SK-N-SH (cell line): Measurements from ENCODE around the gene CETN1. TPM values are rescaled to one million over a fixed set of nuclear protein-coding genes. Genes with fewer than 3 reads are reported as not detected.

ENCODE experiments used
- CTCF ChIA-PET: fragments of 300-600, 350-600 bp; formaldehyde crosslinking; extraction: SDS; loops from one replicate; lab custom pipeline; 2021; lab: Yijun Ruan, JAX
- POLR2A ChIA-PET: fragments of 350-600 bp; sonication (Branson Sonifier 250); formaldehyde crosslinking; extraction: SDS; loops from one replicate; lab custom pipeline; 2020; ENCODE audit warnings: antibody characterized with exemption, inconsistent platforms; lab: Yijun Ruan, JAX
- DNase-seq: peaks from one replicate; pipeline ENCODE4 v3.0.0; 2012
- H2AFZ ChIP-seq: fragments of 200-600 bp; sonication (generic); 2 replicates; pipeline ENCODE4 v1.8.1; 2016; ENCODE audit warnings: antibody characterized with exemption, mild to moderate bottlenecking, low read depth
- H3F3A ChIP-seq: fragments of 200-600 bp; sonication (generic); replicated peaks from 2 replicates; pipeline ENCODE3; 2016; ENCODE audit warnings: antibody characterized with exemption, mild to moderate bottlenecking; ENCODE audit not compliant: insufficient read depth
- H3K27ac ChIP-seq, 2 experiments: fragments of 200-500 bp in 1 of 2; fragments of 200-600 bp in 1 of 2; sonication (Bioruptor generic) in 1 of 2; sonication (generic), shearing (Covaris generic) in 1 of 2; 2 replicates each; pipeline versions ENCODE4 v1.5.1 to v1.6.1; 2014 to 2016; ENCODE audit warnings: low read depth in 2 of 2, inconsistent platforms in 1 of 2, low read length in 1 of 2, mild to moderate bottlenecking in 1 of 2, mixed read lengths in 1 of 2
- H3K27me3 ChIP-seq: fragments of 200-600 bp; sonication (generic), shearing (Covaris generic); 2 replicates; pipeline ENCODE4 v1.6.1; 2016; ENCODE audit warnings: mixed run types; ENCODE audit not compliant: insufficient read depth
- H3K36me3 ChIP-seq, 2 experiments: fragments of 200-500 bp in 1 of 2; fragments of 200-600 bp in 1 of 2; sonication (Bioruptor generic) in 1 of 2; sonication (generic) in 1 of 2; replicated peaks in 1 of 2; 2 replicates each; pipeline versions ENCODE3 to v1.5.1; 2014 to 2016; ENCODE audit warnings: low read length in 1 of 2, mild to moderate bottlenecking in 1 of 2; ENCODE audit not compliant: insufficient read depth in 2 of 2, control insufficient read depth in 1 of 2
- H3K4me1 ChIP-seq, 2 experiments: fragments of 200-500 bp in 1 of 2; fragments of 200-600 bp in 1 of 2; sonication (Bioruptor generic) in 1 of 2; sonication (generic), shearing (Covaris generic) in 1 of 2; 2 replicates each; pipeline versions ENCODE4 v1.5.1 to v1.6.1; 2014 to 2016; ENCODE audit warnings: low read depth in 1 of 2, low read length in 1 of 2, mixed run types in 1 of 2; ENCODE audit not compliant: insufficient read depth in 2 of 2, control insufficient read depth in 1 of 2
- H3K4me2 ChIP-seq: fragments of 200-600 bp; sonication (generic), shearing (Covaris generic); 2 replicates; pipeline ENCODE4 v1.6.1; 2017; ENCODE audit warnings: mixed run types
- H3K4me3 ChIP-seq, 2 experiments: fragments of 200-500 bp in 1 of 2; fragments of 200-600 bp in 1 of 2; sonication (Bioruptor generic) in 1 of 2; sonication (generic), shearing (Covaris generic) in 1 of 2; 2 replicates each; pipeline versions ENCODE4 v1.5.1 to v1.8.1; 2014 to 2016; ENCODE audit warnings: low read depth in 2 of 2, inconsistent platforms in 1 of 2, low read length in 1 of 2, mild to moderate bottlenecking in 1 of 2, mixed read lengths in 1 of 2, moderate library complexity in 1 of 2
- H3K79me2 ChIP-seq: fragments of 200-600 bp; sonication (generic); 2 replicates; pipeline ENCODE4 v1.8.1; 2017; ENCODE audit warnings: mild to moderate bottlenecking; ENCODE audit not compliant: insufficient read depth
- H3K9ac ChIP-seq: fragments of 200-600 bp; sonication (generic); 2 replicates; pipeline ENCODE4 v1.6.1; 2017; ENCODE audit warnings: mixed run types
- H3K9me2 ChIP-seq: fragments of 200-600 bp; sonication (generic); 2 replicates; pipeline ENCODE4 v1.6.1; 2017; ENCODE audit warnings: mixed run types
- H3K9me3 ChIP-seq: fragments of 200-600 bp; sonication (generic); 2 replicates; pipeline ENCODE4 v1.6.1; 2017; ENCODE audit warnings: mixed run types, mild to moderate bottlenecking, moderate library complexity
- H4K20me1 ChIP-seq: fragments of 200-600 bp; sonication (generic); 2 replicates; pipeline ENCODE4 v1.6.1; 2017; ENCODE audit warnings: mild to moderate bottlenecking, mixed run types; ENCODE audit not compliant: insufficient read depth
- CHD2 ChIP-seq: fragments of 150-350 bp; IDR thresholded peaks from 2 replicates; pipeline ENCODE4 v1.6.1; 2018; ENCODE audit warnings: low read length; ENCODE audit not compliant: partially characterized antibody
- EP300 ChIP-seq, 2 experiments: IDR thresholded peaks; 2 replicates each; pipeline versions ENCODE4 v1.4.0 to v1.6.1; 2012; ENCODE audit warnings: borderline replicate concordance in 1 of 2, low read depth in 1 of 2, low read length in 1 of 2
- FOXJ3 ChIP-seq: sonication (generic); formaldehyde crosslinking; IDR thresholded peaks from 2 replicates; pipeline ENCODE4 v1.5.1; 2020; ENCODE audit warnings: mild to moderate bottlenecking, missing genetic modification reagents
- GABPA ChIP-seq: IDR thresholded peaks from 2 replicates; pipeline ENCODE4 v1.4.0; 2012; ENCODE audit warnings: low read depth, mild to moderate bottlenecking
- GATA2 ChIP-seq: sonication (generic); formaldehyde crosslinking; IDR thresholded peaks from 2 replicates; pipeline ENCODE4 v1.5.0; 2020; ENCODE audit warnings: mild to moderate bottlenecking, missing genetic modification reagents
- JUND ChIP-seq: IDR thresholded peaks from 2 replicates; pipeline ENCODE4 v1.4.0; 2012
- MAX ChIP-seq: IDR thresholded peaks from 2 replicates; pipeline ENCODE4 v1.4.0; 2012; ENCODE audit warnings: low read depth
- MEF2A ChIP-seq: IDR thresholded peaks from 2 replicates; pipeline ENCODE4 v1.4.0; 2012; ENCODE audit warnings: low read depth, borderline replicate concordance
- NFIC ChIP-seq: IDR thresholded peaks from 2 replicates; pipeline ENCODE4 v1.4.0; 2012; ENCODE audit warnings: borderline replicate concordance
- PBX3 ChIP-seq: IDR thresholded peaks from 2 replicates; pipeline ENCODE4; 2012
- POLR2AphosphoS5 ChIP-seq: IDR thresholded peaks from 2 replicates; pipeline ENCODE4 v1.6.1; 2012; ENCODE audit warnings: low read depth, low read length
- REST ChIP-seq: IDR thresholded peaks from 2 replicates; pipeline ENCODE4 v1.6.1; 2012; ENCODE audit warnings: mild to moderate bottlenecking, low read depth, low read length, moderate library complexity
- RXRA ChIP-seq: IDR thresholded peaks from 2 replicates; pipeline ENCODE4 v1.4.0; 2012; ENCODE audit warnings: low read depth, mild to moderate bottlenecking, borderline replicate concordance
- SMC3 ChIP-seq: IDR thresholded peaks from 2 replicates; pipeline ENCODE4 v1.6.1; 2012; ENCODE audit warnings: low read depth, low read length, improper control_type of control experiment
- WGBS: methylation state at CpG from one replicate; pipeline ENCODE4 v1.1.6; 2017; ENCODE audit warnings: low lambda C conversion rate; 5-methylcytosine and 5-hydroxymethylcytosine counted together
- polyA plus RNA-seq, 3 experiments: library from polyadenylated mRNA; depleted of rRNA; stranded (reverse); fragments of >200 nt; gene quantifications; 2 replicates each; pipeline ENCODE4 v1.2.3, GENCODE V29; 2012

The CETN1 gene
- polyA plus RNA-seq, 1 of the 3 experiments (the other 2 are of a cell fraction) = not detected

GRCh38 chr18:533995-534601 is 46.1 kb upstream of the CETN1 start:
- no peak overlapping the region for H3K27ac ChIP-seq
- POLR2A ChIA-PET = no interaction called here
- H3K27me3 ChIP-seq = no peaks in the 10 kb centered on the region
- no peaks in the 10 kb centered on the region for H3K79me2 ChIP-seq
- WGBS = 38% methylated on average over 6 of the region's 6 CpGs
- no peak overlapping the region for H3K9ac ChIP-seq
- H3K4me2 ChIP-seq = no peak overlapping the region
- no peaks in the 10 kb centered on the region for H3K9me2 ChIP-seq
- no peak overlapping the region for H3K4me3 ChIP-seq
- H2AFZ ChIP-seq = no peak overlapping the region
- H3F3A ChIP-seq = no peaks in the 10 kb centered on the region
- DNase-seq = no peak
- TF ChIP-seq NFIC (no peak), PBX3 (no peak), MEF2A (no peak), FOXJ3 (CRISPR knock-in tag) (no peak), SMC3 (no peak), GABPA (no peak), POLR2AphosphoS5 (no peak), MAX (no peak), REST (no peak), EP300 (IDR thresholded peaks at IDR 0.05; ENCODE audit: borderline replicate concordance in 1 of 2, low read depth in 1 of 2, low read length in 1 of 2) (no peak), JUND (no peak), CHD2 (no peak)
- no peaks in the 10 kb centered on the region for H3K9me3 ChIP-seq
- no peaks in the 10 kb centered on the region; a peak in 1 of 4 replicates for H3K4me1 ChIP-seq
- H4K20me1 ChIP-seq = no peaks in the 10 kb centered on the region
- no peaks in the 10 kb centered on the region for H3K36me3 ChIP-seq
- CTCF ChIA-PET = no interaction called here

GRCh38 chr18:543447-544078 is 36.6 kb upstream of the CETN1 start:
- 12% methylated on average over 4 of the region's 4 CpGs for WGBS
- TF ChIP-seq MAX (no peak), RXRA (no peak), GATA2 (CRISPR knock-in tag) (no peak), GABPA (no peak)
- DNase-seq = no peak

More at GRCh38 chr18:543447-544078, 36.6 kb upstream of the CETN1 start:
- peaks cover 21% of the 10 kb centered on the region; the same call in 1 of the 2 replicates for H3K27me3 ChIP-seq
- no peaks in the 10 kb centered on the region for H3K9me2 ChIP-seq
- no peaks in the 10 kb centered on the region for H3K36me3 ChIP-seq
- POLR2A ChIA-PET = no interaction called here
- no peaks in the 10 kb centered on the region for H4K20me1 ChIP-seq
- H3K79me2 ChIP-seq = no peaks in the 10 kb centered on the region
- H2AFZ ChIP-seq = no peak overlapping the region
- no peaks in the 10 kb centered on the region for H3F3A ChIP-seq
- H3K4me1 ChIP-seq = no peaks in the 10 kb centered on the region
- no peak overlapping the region for H3K4me3 ChIP-seq
- CTCF ChIA-PET = no interaction called here
- H3K4me2 ChIP-seq = no peak overlapping the region
- no peaks in the 10 kb centered on the region for H3K9me3 ChIP-seq
- no peak overlapping the region for H3K9ac ChIP-seq
- no peak overlapping the region for H3K27ac ChIP-seq
